Midbrain (tissue), 1 donor: ENCODE results near the gene COLEC11.
A peak's percentile ranks its signal among the peaks of the same experiment; 100 is the strongest.
"Not testable (repeated sequence)": the region's sequence is repeated elsewhere in the genome, so short reads cannot be mapped to it uniquely, and the experiment has no call there.

ENCODE experiments used
- DNase-seq: peaks from one replicate; lab custom pipeline; 2025; lab: John Stamatoyannopoulos, UW

Gene COLEC11

GRCh38 chr2:3654531-3655225, 59.8 kb downstream of the COLEC11 start:
- no peak for DNase-seq

- no peak for DNase-seq
These were observed 61.2 kb downstream of the COLEC11 start for GRCh38 chr2:3655871-3656761.

- peak; percentile 4 for DNase-seq
These were observed 62.1 kb downstream of the COLEC11 start for GRCh38 chr2:3656762-3657721.

- no peak for DNase-seq
These were observed 63.0 kb downstream of the COLEC11 start, which contains the start of gene ALLC for GRCh38 chr2:3657881-3658280. ALLC (plus strand) TSS chr2:3658200; CDS start chr2:3671158, 12,958 bp downstream.

- DNase-seq: no peak
These were observed 64.8 kb downstream of the COLEC11 start for GRCh38 chr2:3659447-3660432.

- not testable (repeated sequence) for DNase-seq
These were observed 65.7 kb downstream of the COLEC11 start for GRCh38 chr2:3660640-3661039.

- DNase-seq: no peak
These were observed 66.3 kb downstream of the COLEC11 start for GRCh38 chr2:3661149-3661660.

- DNase-seq: no peak
These were observed 67.3 kb downstream of the COLEC11 start for GRCh38 chr2:3662239-3662638.

- no peak for DNase-seq
These were observed 69.2 kb downstream of the COLEC11 start for GRCh38 chr2:3664118-3664517.

GRCh38 chr2:3664925-3665324, 70.0 kb downstream of the COLEC11 start:
- no peak for DNase-seq

GRCh38 chr2:3665886-3666612, 71.1 kb downstream of the COLEC11 start:
- DNase-seq: no peak

GRCh38 chr2:3666613-3666975, 71.7 kb downstream of the COLEC11 start:
- DNase-seq: no peak

GRCh38 chr2:3667151-3667631, 72.3 kb downstream of the COLEC11 start:
- no peak for DNase-seq

- no peak for DNase-seq
These were observed 74.7 kb downstream of the COLEC11 start for GRCh38 chr2:3669656-3670055.

GRCh38 chr2:3670376-3670775, 75.5 kb downstream of the COLEC11 start:
- DNase-seq: no peak

GRCh38 chr2:3670941-3671340, 76.0 kb downstream of the COLEC11 start:
- no peak for DNase-seq

GRCh38 chr2:3672861-3673678, 78.2 kb downstream of the COLEC11 start:
- DNase-seq: no peak

- no peak for DNase-seq
These were observed 79.3 kb downstream of the COLEC11 start for GRCh38 chr2:3674066-3674845.
